ENCODE results near the gene SPATA9.

The SPATA9 gene, protein sequence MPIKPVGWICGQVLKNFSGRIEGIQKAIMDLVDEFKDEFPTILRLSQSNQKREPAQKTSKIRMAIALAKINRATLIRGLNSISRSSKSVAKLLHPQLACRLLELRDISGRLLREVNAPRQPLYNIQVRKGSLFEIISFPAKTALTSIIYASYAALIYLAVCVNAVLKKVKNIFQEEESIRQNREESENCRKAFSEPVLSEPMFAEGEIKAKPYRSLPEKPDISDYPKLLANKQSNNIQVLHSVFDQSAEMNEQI

DNA sequence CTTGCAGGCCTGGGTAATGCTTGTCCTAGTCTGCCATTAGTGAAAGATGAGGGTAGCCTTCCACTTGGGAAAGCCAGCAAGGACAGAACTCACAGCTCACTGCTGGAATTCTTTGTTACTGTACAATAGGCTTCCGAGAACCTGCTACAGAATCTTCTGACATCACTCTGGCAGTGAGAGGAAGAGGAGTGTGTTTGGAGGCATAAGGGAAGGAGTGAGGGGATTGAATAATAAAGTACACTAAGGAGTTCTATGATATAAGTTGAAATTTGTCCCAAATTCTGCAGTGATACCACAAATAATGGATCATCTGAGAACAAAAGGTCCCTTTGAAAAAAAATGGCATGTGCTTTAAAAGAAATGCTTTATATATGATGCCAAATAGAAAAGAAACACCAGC lies at the start of gene SPATA9:
SPATA9 (minus strand) TSS at position 101 of the 400 bp plus-strand sequence. CDS start 137 bp downstream, outside the sequence.
- Histone ChIP-seq H3K27ac (ENCODE audit: low read depth, low read length) (no peak within 1 kb of the TSS), H3K9ac (ENCODE audit: low read depth, low read length) (no peak within 1 kb of the TSS), H3K36me3 (ENCODE audit: control insufficient read depth, insufficient read depth, low read length) (no peaks in the 10 kb centered on the region), H3K9me3 (ENCODE audit: control insufficient read depth, insufficient read depth, low read length) (no peaks in the 10 kb centered on the region), H3K27me3 (ENCODE audit: control insufficient read depth, insufficient read depth, low read length) (no peaks in the 10 kb centered on the region; the same call in 1 of the 2 replicates), H3K4me1 (ENCODE audit: control insufficient read depth, insufficient read depth, low read length) (peaks cover 12% of the 10 kb centered on the region), H3K4me3 (ENCODE audit: low read depth, low read length) (no peak within 1 kb of the TSS)

DNA sequence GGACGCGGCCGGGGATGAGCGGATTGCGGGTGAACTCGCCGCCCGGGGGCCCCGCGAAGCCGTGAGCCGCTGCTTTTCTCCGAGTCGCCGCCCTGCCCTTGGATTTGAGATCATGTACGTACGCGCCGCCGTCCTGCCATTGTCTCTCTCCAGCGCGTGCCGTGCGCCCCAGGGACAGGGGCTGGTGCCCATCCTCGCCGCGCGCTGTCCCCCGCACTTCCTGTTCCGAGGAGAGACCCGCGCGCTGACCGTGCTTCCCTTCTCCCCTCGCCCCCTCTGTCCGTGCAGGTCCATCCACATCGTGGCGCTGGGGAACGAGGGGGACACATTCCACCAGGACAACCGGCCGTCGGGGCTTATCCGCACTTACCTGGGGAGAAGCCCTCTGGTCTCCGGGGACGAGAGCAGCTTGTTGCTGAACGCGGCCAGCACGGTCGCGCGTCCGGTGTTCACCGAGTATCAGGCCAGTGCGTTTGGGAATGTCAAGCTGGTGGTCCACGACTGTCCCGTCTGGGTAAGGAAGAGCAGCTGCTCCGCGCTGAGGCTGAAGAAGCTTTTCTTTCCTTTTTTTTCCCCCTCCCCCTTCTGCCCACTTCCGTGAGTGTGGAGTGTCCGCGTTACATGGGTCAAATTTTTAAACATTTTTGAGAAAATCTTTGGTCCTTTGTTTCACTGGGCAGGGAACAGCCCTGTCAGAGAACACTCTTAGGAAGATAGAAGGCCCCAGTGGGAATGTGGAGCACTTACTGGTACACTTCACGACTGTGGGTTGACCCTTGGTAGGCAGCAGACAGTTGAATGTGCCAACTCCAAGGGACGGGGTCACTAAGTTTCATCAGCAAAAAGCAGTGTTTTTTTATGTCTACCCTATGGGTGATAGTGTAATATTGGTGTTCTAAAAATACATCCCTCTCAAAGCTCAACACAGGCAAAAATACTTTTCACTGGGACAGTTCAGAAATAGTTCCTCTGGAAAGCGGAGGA lies 49.1 kb upstream of the SPATA9 start:
- H3K27ac ChIP-seq (ENCODE audit: low read depth, low read length): peak overlapping the region; percentile 64
- H3K4me1 ChIP-seq (ENCODE audit: control insufficient read depth, insufficient read depth, low read length): peaks cover 17% of the 10 kb centered on the region
- no peaks in the 10 kb centered on the region for H3K36me3 ChIP-seq (ENCODE audit: control insufficient read depth, insufficient read depth, low read length)
- H3K9me3 ChIP-seq (ENCODE audit: control insufficient read depth, insufficient read depth, low read length): no peaks in the 10 kb centered on the region
- H3K4me3 ChIP-seq (ENCODE audit: low read depth, low read length): peak overlapping the region; percentile 83
- H3K9ac ChIP-seq (ENCODE audit: low read depth, low read length): peak overlapping the region; percentile 53
- peaks cover 73% of the 10 kb centered on the region for H3K27me3 ChIP-seq (ENCODE audit: control insufficient read depth, insufficient read depth, low read length)

DNA sequence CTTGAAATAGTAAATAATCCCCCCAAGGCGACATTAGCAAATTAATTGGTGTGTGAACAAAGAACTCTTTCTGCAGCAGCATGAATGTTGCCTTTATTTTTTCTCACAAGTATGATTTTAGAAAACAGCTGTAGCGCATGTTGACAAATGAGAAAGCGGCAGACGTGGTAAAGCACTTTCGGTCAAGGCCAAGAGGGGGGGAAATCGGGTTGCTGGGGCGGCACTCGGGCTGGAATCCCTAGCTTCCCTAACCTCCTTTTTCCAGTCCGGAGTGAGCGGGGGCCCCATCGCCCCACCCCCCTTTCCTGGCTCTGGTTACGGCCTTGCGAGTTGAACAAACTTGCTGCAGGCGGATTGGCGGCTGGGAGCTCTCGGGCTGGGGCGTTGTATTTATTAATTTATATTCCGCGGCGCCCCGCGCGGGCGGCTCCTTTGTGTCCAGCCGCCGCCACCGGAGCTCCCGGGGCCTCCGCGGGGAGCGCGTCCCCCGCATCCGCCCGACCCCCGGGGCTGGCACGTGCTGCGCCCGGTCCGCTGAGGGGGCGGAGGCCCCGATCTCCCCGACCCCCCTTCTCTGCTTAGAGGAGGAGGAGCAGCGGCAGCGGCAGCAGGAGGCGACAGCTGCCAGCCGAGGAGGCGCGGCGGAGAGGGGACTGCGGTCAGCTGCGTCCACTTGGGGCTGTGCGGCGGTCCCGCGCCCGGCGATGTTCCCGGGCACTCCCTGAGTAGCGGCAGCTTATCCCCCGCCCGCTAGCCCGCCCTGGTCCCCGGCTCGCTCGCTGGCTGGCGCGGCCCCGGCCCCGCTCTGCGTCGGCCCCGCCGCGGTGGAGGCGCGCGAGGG lies 48.2 kb upstream of the SPATA9 start, which contains the start of gene RHOBTB3:
RHOBTB3 (plus strand) TSS at position 607 of the 841 bp plus-strand sequence. CDS start 347 bp downstream, outside the sequence.
- Histone ChIP-seq H3K36me3 (ENCODE audit: control insufficient read depth, insufficient read depth, low read length) (no peaks in the 10 kb centered on the region), H3K27me3 (ENCODE audit: control insufficient read depth, insufficient read depth, low read length) (peaks cover 73% of the 10 kb centered on the region), H3K9me3 (ENCODE audit: control insufficient read depth, insufficient read depth, low read length) (no peaks in the 10 kb centered on the region), H3K27ac (ENCODE audit: low read depth, low read length) (peak within 1 kb of the TSS; percentile 64), H3K4me3 (ENCODE audit: low read depth, low read length) (peak within 1 kb of the TSS; percentile 83), H3K9ac (ENCODE audit: low read depth, low read length) (peak within 1 kb of the TSS; percentile 53), H3K4me1 (ENCODE audit: control insufficient read depth, insufficient read depth, low read length) (peaks cover 21% of the 10 kb centered on the region)

DNA sequence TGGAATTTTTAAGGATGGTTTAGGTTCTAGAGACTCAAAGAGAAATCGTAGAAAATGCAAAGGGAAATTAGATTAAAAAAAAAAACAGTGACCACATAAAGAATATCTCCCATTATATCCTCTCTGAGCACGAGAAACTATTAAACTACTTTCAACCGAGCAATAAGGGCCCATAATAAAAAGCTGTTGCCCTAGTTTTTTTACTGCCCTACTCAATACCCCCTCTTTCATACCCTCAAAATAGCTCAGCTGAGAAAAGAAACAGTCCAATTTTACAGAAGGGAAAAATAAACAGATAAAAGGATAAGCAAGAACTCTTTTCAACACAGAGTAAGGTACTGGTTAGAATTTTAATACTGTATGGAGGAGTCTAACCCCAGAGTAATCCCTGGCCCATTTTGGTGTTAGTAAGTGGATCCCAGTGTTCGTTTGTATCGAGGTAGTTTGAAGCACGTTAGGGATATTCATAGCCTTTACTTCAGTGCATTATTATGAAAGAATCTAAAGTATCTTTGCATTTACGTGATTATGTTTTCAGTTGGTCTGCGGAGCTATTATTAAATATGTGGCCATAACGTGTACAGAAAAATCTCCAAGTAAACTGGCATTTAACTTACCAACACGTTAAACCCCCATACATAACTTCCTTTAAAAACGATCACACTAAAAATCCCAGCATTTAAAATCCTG lies 47.4 kb upstream of the SPATA9 start:
- Histone ChIP-seq H3K9ac (ENCODE audit: low read depth, low read length) (peak overlapping the region; percentile 53; the same call in 1 of the 2 replicates), H3K27me3 (ENCODE audit: control insufficient read depth, insufficient read depth, low read length) (peaks cover 68% of the 10 kb centered on the region), H3K9me3 (ENCODE audit: control insufficient read depth, insufficient read depth, low read length) (no peaks in the 10 kb centered on the region), H3K36me3 (ENCODE audit: control insufficient read depth, insufficient read depth, low read length) (no peaks in the 10 kb centered on the region), H3K4me1 (ENCODE audit: control insufficient read depth, insufficient read depth, low read length) (peaks cover 22% of the 10 kb centered on the region), H3K27ac (ENCODE audit: low read depth, low read length) (no peak overlapping the region), H3K4me3 (ENCODE audit: low read depth, low read length) (peak overlapping the region; percentile 83)

DNA sequence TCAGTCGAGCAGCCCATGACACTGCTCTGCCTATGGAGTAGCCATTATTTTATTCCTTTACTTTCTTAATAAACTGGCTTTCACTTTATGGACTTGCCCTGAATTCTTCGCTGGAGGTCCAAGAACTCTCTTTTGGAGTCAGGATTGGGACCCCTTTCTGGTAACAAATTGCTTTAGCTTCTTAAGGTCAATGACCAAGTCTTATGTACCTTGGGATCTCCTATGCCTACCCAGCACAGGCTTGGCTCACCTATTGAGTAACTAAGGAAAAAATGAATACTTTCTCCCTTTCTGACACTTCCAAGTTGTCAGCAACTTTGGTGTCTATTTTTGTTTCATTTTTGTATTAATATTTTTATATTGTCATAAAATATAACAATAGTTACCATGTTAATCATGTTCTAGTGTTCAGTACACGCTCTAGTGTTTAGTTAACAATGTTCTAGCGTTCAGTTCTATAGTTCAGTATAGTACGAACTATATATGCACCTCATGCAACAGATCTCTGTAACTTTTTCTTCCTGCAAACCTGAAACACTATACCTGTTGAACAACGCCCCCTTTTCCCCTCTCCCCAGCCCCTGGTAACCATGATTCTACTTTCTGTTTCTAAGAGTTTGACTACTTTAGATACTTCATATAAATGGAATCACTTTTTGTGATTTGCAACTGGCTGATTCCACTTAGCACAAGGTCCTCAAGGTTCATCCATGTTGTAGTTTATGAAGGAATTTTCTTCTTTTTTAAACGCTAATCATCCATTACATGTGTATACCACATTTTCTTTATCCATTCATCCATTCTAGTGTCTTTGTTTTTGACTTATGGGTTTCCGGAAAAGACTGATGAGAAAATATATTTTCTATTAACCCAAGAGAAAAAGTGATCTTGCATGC lies 46.6 kb upstream of the SPATA9 start:
- H3K4me3 ChIP-seq (ENCODE audit: low read depth, low read length): no peak overlapping the region
- peaks cover 25% of the 10 kb centered on the region for H3K4me1 ChIP-seq (ENCODE audit: control insufficient read depth, insufficient read depth, low read length)
- H3K9ac ChIP-seq (ENCODE audit: low read depth, low read length): no peak overlapping the region

DNA sequence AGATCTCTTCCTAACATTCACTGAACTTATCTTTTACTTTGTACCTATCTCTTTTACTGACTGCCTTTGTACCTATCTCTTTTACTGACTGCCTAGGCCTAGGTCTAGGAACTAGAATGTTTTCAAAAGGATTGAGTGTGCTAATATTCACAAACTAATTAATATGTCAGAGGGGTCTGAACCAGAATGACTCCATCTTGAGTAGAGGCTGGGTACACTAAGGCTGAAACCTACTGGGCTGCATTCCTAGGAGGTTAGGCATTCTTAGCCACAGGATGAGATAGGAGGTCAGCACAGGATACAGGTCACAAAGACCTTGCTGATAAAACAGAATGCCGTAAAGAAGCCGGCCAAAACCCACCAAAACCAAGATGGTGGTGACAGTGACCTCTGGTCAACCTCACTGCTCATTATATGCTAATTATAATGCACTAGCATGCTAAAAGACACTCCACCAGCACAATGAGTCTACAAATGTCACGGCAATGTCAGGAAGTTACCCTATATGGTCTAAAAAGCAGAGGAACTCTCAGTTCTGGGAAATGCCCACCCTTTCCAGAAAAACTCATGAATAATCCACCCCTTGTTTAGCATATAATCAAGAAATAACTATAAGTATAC lies 45.8 kb upstream of the SPATA9 start:
- Histone ChIP-seq H3K27me3 (ENCODE audit: control insufficient read depth, insufficient read depth, low read length) (peaks cover 54% of the 10 kb centered on the region), H3K27ac (ENCODE audit: low read depth, low read length) (no peak overlapping the region), H3K9me3 (ENCODE audit: control insufficient read depth, insufficient read depth, low read length) (no peaks in the 10 kb centered on the region), H3K9ac (ENCODE audit: low read depth, low read length) (no peak overlapping the region), H3K36me3 (ENCODE audit: control insufficient read depth, insufficient read depth, low read length) (no peaks in the 10 kb centered on the region), H3K4me3 (ENCODE audit: low read depth, low read length) (no peak overlapping the region), H3K4me1 (ENCODE audit: control insufficient read depth, insufficient read depth, low read length) (peaks cover 25% of the 10 kb centered on the region)

More for the DNA sequence above, 46.6 kb upstream of the SPATA9 start:
- H3K27me3 ChIP-seq (ENCODE audit: control insufficient read depth, insufficient read depth, low read length): peaks cover 61% of the 10 kb centered on the region
- H3K27ac ChIP-seq (ENCODE audit: low read depth, low read length): no peak overlapping the region
- H3K9me3 ChIP-seq (ENCODE audit: control insufficient read depth, insufficient read depth, low read length): no peaks in the 10 kb centered on the region
- H3K36me3 ChIP-seq (ENCODE audit: control insufficient read depth, insufficient read depth, low read length): no peaks in the 10 kb centered on the region

DNA sequence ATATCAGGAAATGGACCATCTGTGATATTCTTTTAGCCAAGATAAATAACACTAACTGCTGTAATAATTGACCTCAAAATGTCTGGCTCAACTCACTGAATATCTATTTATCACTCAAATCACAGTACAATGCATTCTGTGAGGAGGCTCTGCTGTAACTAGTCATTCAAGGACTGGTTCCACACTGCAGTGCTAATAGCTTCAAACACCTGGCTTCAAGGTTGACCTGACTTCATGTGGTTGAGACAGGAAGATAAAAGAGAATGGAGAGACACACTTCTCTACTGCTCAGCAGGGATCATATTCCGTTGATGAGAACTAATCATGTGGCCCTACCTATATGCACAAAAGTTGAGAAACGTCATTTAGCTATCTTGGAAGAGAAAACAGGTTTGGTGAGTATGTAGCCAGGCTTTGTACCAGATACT lies 45.0 kb upstream of the SPATA9 start:
- no peak overlapping the region for H3K4me3 ChIP-seq (ENCODE audit: low read depth, low read length)
- H3K27me3 ChIP-seq (ENCODE audit: control insufficient read depth, insufficient read depth, low read length): peaks cover 46% of the 10 kb centered on the region

DNA sequence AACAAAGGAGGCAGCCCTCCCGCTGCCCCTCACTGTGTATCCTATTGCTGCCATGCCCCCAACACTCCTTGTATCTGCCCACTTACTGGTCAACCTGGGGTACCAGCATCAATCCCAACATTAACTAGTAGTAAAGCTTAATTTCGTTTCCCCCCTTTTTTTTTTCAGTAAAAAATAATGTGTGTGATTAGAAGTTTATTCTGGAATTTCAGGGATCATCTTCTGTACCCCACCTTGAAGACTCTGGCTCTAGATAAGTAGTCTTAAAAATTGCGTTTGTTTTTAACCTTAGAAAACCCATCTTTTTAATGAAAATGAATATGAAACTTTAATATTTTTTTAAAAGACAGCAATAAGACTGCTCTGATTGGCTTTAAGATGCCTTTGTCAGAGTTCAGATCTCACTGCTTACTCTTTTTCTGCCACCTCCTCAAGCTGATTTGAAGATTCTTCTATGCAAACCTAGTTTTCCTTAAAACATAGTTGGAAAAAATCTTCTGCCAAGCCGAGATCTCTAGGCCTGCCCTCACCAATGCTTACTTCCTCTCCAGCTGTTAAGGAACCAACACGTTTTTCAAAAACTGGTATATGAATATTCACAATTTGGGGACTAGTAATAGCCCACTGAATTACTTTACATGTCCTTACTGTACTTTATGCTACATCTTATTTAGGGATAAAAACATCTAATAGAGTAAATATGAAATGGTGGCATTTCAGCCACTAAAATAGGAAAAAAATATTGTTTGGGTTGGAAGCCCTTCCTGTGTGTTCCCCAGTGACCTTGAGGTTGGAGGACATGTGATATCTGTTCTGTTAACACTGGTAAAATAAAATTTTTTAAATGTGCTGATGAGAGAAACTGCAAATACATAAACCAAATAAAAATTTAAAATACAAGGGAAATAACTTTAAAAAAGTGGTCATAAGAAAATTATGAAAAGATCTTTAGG lies 44.3 kb upstream of the SPATA9 start:
- H3K9ac ChIP-seq (ENCODE audit: low read depth, low read length): no peak overlapping the region
- no peaks in the 10 kb centered on the region for H3K9me3 ChIP-seq (ENCODE audit: control insufficient read depth, insufficient read depth, low read length)
- H3K4me3 ChIP-seq (ENCODE audit: low read depth, low read length): no peak overlapping the region
- peaks cover 39% of the 10 kb centered on the region for H3K27me3 ChIP-seq (ENCODE audit: control insufficient read depth, insufficient read depth, low read length)
- no peak overlapping the region for H3K27ac ChIP-seq (ENCODE audit: low read depth, low read length)
- H3K36me3 ChIP-seq (ENCODE audit: control insufficient read depth, insufficient read depth, low read length): no peaks in the 10 kb centered on the region
- H3K4me1 ChIP-seq (ENCODE audit: control insufficient read depth, insufficient read depth, low read length): peaks cover 23% of the 10 kb centered on the region

More for the DNA sequence above, 45.0 kb upstream of the SPATA9 start:
- H3K4me1 ChIP-seq (ENCODE audit: control insufficient read depth, insufficient read depth, low read length): peaks cover 25% of the 10 kb centered on the region
- no peaks in the 10 kb centered on the region for H3K36me3 ChIP-seq (ENCODE audit: control insufficient read depth, insufficient read depth, low read length)
- H3K9ac ChIP-seq (ENCODE audit: low read depth, low read length): no peak overlapping the region
- no peaks in the 10 kb centered on the region for H3K9me3 ChIP-seq (ENCODE audit: control insufficient read depth, insufficient read depth, low read length)
- H3K27ac ChIP-seq (ENCODE audit: low read depth, low read length): no peak overlapping the region
